Activated CD8-positive, alpha-beta memory T cell treated with anti-CD3 and anti-CD28 coated beads for 1 hour (primary cell): ENCODE data around the gene PRKCQ.
A peak's percentile ranks its signal among the peaks of the same experiment; 100 is the strongest.
"Not testable (repeated sequence)": the region's sequence is repeated elsewhere in the genome, so short reads cannot be mapped to it uniquely, and the experiment has no call there.

ENCODE experiments used
- DNase-seq, 2 donors: peaks; one replicate each; pipeline ENCODE4 v3.0.0-alpha.2; 2020; ENCODE audit warnings: low read depth in 1 of 2; ENCODE audit errors: extremely low read depth in 1 of 2

The PRKCQ gene

DNA sequence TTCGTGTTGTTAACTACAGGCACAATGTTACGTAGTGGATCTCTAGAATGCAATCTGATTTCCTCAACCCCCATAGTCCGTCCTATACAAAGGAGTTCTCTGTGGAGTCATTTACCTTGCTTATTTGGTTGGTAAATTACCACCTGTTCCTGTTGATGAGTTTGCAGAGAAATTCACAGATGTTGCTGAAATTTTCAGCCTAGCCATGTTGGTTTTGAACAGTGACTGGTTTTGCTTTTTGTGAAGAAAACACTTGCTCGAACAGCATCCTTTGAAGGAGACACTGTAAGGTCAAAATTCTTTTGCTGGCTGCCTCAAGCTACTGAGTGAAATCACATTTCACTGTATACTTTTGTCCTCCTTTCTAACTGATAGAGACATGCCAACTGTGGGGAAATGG lies 15.4 kb upstream of the PRKCQ start:
- DNase-seq, result no peak

GRCh38 chr10:6593241-6593671 lies 13.2 kb upstream of the PRKCQ start:
- no peak for DNase-seq

GRCh38 chr10:6592080-6592479 lies 12.0 kb upstream of the PRKCQ start:
- no peak for DNase-seq

- DNase-seq, result no peak
These were observed 11.6 kb upstream of the PRKCQ start for GRCh38 chr10:6591668-6592067.

DNA sequence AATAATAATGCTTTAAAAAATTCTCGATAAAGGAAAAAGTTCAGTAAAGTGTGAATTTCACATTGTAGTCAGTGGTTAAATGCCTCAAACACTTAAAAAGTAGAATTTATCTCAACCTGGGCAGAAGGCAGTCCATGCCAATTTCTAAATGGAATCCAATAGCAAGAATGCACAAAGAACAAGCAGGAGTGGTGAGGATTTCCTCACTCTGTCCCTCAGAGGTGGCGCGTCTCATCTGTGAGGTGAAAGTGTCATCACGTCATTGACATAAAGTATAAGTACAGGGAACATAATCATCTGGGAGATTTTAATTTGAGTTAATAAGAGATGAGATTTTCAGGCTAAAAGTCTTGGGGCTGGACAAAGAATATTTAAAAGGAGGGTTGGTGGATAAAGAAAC lies 10.0 kb upstream of the PRKCQ start:
- DNase-seq, result no peak

DNA sequence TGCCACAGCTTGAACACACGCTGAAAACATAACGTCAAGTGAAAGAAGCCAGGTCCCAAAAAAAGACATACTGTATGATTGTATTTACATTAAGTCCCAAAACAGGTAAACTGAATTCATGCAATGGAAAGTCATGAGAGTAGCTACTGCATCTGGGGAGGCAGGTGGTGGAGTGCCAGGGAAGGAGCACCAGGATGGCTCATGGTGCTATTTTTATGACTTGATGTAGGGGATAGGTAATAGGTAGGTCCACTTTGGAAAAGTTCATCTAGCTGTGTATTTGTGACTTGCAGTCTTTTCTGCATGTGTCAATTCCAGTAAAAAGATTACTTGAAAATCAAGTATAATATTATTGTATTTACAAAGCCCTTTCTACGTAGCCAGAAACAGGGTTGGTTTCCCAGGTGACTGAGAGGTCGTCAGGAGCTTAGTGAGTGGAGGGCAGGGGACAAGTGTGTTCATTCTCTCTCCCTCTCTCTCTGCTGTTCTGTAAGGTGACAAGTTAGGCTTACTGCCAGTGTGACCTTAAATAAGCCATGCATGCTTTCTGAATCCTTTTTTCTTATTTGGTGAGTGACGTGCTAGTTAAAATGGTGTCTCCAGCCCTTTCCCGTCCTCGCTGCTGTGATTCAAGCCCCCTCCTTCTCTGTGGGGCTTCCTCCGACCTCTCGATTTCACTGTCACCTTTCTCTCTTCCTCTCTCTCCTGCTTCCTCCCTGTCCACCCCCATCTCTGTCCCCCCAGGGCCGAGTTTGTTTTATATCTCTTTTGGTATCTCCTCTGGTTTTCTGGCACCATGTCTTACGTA lies 9.4 kb upstream of the PRKCQ start:
- no peak for DNase-seq

DNA sequence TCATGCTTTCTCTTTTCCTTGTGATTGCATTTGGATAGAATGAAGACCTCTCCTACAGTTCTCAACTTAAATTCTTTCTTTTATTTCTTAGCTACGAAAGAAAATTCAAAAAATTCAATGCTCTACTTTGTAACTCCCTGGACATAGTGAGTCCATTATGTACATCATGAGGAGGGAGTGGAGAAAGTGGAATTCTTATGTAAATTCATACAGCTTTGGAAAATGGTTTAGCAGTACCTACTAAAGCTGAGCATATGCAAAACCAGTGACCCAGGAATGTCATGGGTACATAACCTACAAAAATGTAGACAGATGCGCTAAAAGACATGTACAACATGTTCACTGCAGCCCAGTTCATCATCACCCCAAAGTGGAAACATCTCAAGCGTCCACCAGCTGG lies 8.8 kb upstream of the PRKCQ start:
- DNase-seq, result no peak

- no peak for DNase-seq
These were observed 8.0 kb upstream of the PRKCQ start for GRCh38 chr10:6588082-6588481.

DNA sequence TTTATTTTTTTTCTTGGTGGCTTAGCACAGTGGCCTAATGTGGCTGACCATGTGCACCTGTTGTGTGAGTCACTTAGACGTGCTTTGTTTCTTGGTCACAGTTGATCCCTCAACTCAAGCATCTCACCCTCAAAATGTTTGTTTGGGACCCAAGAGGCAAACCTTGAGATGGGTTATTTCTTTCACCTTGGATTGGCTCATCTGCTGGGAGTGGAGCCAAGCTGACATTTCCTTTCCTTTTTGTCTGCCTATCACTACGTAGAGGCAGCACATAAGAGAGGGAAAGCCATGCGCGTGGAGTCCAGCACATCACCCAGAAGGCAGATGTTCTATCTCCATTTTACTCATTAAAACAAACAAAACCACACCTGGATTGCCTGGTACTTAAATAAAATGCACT lies 6.4 kb upstream of the PRKCQ start:
- DNase-seq, result no peak

DNA sequence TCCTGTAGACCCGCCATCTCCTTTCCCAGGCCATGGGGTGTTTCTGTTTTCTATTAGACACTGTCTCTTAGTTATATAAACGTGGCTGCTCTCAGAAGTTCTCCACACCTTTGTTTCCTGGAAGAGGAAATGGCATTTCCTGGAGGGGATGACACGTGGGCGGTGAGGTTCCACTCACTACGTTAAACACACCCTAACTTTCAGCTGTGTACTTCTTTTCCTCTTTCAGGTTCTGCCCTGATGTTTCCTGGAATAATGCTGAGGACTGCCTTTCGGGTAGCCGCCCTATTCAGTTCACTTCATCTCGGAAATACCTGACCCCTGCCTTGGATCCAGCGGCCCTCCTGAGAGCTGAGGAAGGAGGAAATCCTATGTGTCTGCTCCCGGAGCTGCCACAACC lies 3.4 kb upstream of the PRKCQ start:
- peak in 1 of 2 donors; percentile 47 for DNase-seq

- DNase-seq, result not testable (repeated sequence)
These were observed 2.8 kb upstream of the PRKCQ start for GRCh38 chr10:6582913-6583312.

- DNase-seq, result no peak
These were observed 2.2 kb upstream of the PRKCQ start for GRCh38 chr10:6582298-6582697.

- no peak for DNase-seq
These were observed 1.7 kb upstream of the PRKCQ start for GRCh38 chr10:6581778-6582228.

DNA sequence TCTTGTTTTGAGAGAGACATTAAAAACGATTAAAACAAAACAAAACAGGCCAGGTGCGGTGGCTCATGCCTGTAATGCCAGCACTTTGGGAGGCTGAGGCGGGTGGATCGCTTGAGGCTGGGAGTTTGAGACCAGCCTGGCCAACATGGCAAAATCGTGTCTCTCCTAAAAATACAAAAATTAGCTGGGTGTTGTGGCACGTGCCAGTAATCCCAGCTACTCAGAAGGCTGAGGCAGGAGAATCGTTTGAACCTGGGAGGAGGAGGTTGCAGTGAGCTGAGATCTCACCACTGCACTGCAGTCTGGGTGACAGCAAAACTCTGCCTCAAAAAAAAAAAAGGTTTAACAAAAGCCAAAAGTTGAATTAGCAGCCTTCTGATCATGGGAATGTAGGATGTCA lies 1.1 kb upstream of the PRKCQ start:
- not testable (repeated sequence) for DNase-seq

DNA sequence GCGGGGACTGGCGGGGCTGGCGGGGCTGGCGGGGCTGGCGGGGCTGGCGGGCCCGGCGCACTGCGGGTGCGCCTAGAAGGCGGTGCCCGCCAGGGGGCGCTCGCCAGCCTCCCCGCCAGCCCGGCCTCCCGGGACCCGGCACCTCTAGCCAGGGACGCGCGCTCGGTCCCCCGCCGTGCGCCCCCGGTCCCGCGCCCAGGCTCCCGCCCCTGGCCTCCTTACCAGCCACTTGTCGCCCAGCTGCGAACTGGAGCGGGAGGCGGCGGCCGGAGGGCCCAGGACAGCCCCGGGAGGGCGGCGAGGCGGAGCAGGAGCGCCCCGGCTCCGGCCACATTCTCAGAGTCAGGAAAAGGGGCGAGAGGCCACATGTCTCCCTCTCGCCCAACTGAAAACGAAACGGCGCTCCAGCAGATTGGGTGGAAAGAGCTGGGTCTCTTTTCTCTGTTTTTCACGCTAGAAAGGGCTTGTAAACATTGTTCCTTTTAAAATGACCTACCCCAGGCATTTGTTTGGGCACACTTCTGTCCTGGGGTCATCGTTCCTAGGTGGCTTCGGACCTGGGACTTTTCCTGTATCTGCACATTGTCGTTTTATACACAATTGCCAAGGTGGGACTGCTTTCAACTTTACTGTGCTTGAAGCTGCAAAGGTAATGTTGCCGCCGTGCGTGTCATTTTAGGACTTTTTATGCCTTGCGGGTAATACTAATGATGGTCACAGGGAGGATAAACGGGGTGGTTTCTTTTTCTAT lies 378 bp upstream of the PRKCQ start:
- DNase-seq, result peak; percentile 62 to 85

GRCh38 chr10:6579183-6579903 lies 733 bp downstream of the PRKCQ start:
- no peak for DNase-seq

DNA sequence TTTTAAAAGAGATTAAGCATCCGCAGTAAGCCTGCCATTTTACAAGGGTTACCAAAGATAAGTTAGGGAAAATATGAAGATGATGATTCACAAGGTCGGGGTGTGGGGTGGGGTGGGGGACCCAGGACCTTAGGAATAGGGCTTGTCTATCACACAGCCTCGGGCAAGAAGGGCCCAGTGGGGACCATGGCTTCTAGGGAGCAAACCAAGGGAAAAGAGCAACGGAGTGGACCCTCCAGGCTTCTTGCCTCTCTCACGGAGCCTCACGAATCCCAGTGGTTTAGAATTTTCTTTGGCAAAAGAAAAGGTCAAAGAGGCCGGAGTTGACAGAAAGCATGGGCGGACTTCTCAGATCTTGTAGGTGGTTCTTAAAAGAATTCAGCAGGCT lies 1.3 kb downstream of the PRKCQ start:
- DNase-seq, result no peak

DNA sequence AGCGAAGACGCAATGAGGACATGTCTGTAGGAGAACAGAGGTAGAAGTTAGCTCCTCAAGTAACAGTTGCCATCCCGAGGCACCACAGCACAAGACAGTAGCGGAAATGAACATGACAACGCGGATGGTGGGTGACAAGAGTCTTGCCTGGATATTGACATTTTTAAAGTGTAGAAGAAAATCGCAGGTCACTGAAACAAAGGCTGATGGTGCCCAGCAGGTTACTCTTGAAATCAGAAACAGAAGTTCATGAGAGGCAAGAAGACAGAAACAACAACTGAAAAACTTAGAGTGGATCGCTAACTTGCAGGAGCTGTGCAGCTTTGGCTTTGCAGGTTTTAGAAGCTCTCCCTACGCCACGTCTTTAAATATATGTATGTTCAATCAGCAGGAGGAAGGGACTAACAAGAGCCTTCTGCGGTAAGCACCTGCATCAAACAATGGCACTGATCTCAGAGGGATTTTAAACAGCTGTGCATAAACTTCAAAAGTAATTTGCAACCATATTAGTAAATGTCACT lies 1.8 kb downstream of the PRKCQ start:
- no peak for DNase-seq

DNA sequence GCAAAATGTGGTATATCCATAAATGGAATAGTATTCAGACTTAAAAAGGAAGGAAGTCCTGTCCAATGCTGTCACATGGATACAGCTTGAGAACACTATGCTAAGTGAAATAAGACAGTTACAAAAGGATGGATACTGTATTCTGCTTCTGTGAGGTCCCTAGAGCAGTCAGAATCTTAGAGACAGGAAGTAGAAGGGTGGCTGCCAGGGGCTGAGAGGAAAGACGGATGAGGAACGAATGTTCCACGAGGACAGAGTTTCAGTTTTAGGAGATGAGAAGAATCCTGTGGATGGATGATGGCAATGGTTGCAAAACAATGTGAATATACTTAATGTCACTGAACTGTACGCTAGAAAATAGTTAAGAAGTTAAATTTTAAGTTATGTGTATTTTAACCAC lies 3.8 kb downstream of the PRKCQ start:
- DNase-seq, result no peak

DNA sequence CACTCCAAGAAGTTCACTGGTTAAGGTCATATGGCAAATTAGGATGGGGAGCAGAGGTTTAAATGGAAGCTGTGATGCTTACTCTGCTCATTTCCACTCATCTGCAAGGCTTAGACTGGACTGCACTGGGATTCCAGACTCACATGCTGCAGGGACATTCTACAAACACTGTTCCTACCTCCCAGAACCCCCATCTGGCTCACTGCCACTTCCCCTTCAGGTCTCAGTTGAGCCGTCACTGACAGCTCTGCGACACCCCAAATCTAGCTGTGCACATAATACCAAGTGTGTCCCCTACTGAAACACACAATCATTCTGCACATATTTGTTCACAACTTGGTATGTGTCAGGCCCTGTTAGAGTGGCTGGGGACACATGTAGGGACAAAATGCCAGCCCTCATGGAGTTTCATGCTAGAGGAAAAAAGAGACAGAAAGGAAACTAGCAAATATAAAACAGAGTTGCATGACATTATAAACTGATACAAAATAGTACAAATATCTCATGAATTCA lies 5.4 kb downstream of the PRKCQ start:
- no peak for DNase-seq

DNA sequence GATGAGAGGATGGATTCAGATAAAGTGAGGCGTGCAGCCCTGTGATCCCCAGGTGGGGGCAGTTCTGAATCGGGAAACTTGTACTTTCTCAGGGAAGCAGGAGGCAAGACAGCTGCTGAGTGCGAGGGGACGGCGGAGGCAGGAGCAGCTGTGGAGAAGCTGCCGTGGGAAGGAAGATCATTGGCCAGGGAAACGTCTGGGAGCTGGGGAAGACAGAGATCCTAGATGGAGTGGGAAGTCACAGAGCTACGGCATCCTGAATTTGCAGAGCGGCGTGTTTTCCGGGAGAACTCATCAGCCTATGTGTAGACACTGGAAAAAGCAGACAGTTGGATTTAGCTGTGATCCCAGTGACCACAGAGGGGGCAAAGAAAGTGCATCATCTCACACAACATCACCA lies 9.2 kb downstream of the PRKCQ start:
- no peak for DNase-seq
